Measurements from ENCODE around the gene IRF9. TPM values are rescaled to one million over a fixed set of nuclear protein-coding genes. Genes with fewer than 3 reads are reported as not detected.

IRF9 gene
- total RNA-seq, 1 experiment from 2014 or later = 27.6 TPM

DNA sequence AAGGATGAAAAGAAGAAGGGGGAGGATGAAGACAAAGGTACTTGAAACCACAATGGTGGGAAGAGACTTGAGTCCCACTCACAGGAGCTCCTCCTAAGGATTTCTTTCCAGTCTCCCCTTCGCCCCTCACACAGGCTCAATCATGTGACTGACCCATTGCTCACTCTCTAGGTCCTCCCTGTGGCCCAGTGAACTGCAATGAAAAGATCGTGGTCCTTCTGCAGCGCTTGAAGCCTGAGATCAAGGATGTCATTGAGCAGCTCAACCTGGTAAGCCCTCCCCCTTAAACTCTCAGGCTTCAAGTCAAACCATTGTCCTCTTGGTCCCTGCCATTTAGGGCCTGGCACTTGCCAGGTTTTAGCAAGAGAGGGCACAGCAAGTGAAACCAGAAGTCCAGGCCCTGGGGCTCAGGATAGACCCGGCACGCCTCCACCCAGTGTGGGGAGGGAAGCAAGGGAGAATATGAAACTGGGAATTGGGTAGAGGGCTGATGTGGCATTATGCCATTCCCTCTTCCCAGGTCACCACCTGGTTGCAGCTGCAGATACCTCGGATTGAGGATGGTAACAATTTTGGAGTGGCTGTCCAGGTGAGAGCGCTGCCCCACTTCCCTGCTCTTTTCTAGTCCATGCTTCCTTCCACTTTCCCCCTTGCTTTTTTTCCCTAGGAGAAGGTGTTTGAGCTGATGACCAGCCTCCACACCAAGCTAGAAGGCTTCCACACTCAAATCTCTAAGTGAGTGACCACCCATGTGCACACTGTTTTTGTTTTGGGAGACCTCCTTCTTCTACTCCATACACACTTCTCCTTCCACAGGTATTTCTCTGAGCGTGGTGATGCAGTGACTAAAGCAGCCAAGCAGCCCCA is 23.3 kb upstream of the IRF9 start:
- H3K4me2 ChIP-seq (ENCODE audit: insufficient read depth, insufficient read length, low read length) = no peak overlapping the region
- H3K4me1 Mint-ChIP-seq = peaks cover 31 to 33% of the 10 kb centered on the region in 2 experiments

More for the DNA sequence above, 23.3 kb upstream of the IRF9 start:
- Histone ChIP-seq H2AK5ac (ENCODE audit: insufficient read length, low read length) (no peak overlapping the region), H3K9me3 (ENCODE audit: control insufficient read depth, low read depth, low read length) (no peaks in the 10 kb centered on the region), H3K18ac (ENCODE audit: insufficient read length, low read depth, low read length) (no peak overlapping the region), H4K20me1 (ENCODE audit: control insufficient read depth, insufficient read depth, insufficient read length) (no peaks in the 10 kb centered on the region), H4K91ac (ENCODE audit: insufficient read length, low read depth, low read length) (no peak overlapping the region), H4K8ac (replicated peaks; ENCODE audit: insufficient read length, low read depth, low read length) (no peak overlapping the region), H3T11ph (ENCODE audit: low read length) (no peak overlapping the region), H3K79me1 (ENCODE audit: insufficient read depth, low read depth, low read length, poor library complexity, severe bottlenecking) (peaks cover 2% of the 10 kb centered on the region), H3K14ac (ENCODE audit: insufficient read depth, low read length) (no peak overlapping the region), H2BK15ac (ENCODE audit: low read depth, low read length) (no peak overlapping the region), H2BK5ac (ENCODE audit: insufficient read length, low read length) (no peak overlapping the region), H3K79me2 (ENCODE audit: insufficient read depth, low read length) (peaks cover 3% of the 10 kb centered on the region; the same call in 1 of the 2 replicates), H4K5ac (ENCODE audit: insufficient read length, low read depth, low read length) (no peak overlapping the region), H3K56ac (ENCODE audit: insufficient read length, low read depth, low read length) (no peak overlapping the region), H3K9ac (ENCODE audit: extremely low read depth, insufficient read length, low read length) (no peak overlapping the region), H2BK20ac (ENCODE audit: low read depth, low read length, poor library complexity, severe bottlenecking) (no peak overlapping the region), H3K23ac (ENCODE audit: insufficient read length, low read depth, low read length) (no peak overlapping the region), H2BK120ac (ENCODE audit: low read depth, low read length, poor library complexity, severe bottlenecking) (no peak overlapping the region), H3K4ac (ENCODE audit: low read depth, low read length) (no peak overlapping the region), H3K27ac (ENCODE audit: insufficient read length, low read depth, low read length) (no peak overlapping the region), H3K27me3 (ENCODE audit: insufficient read depth, low read length) (no peaks in the 10 kb centered on the region), H2BK12ac (ENCODE audit: insufficient read length, low read depth, low read length) (no peak overlapping the region), H3K4me1 (ENCODE audit: insufficient read depth, low read length) (no peaks in the 10 kb centered on the region), H2AFZ (ENCODE audit: low read length) (no peak overlapping the region), H3K23me2 (ENCODE audit: insufficient read length, low read depth, low read length, poor library complexity, severe bottlenecking) (peaks cover 10% of the 10 kb centered on the region)
- Mint-ChIP-seq H3K27me3 (ENCODE audit: low read depth) (no peaks in the 10 kb centered on the region), H3K9me3 (0 out of 5 replicates have a peak, but pooled peaks cover 0 to 2% of the 10 kb centered on the region in 2 experiments), H3K36me3 (ENCODE audit: insufficient read depth in 1 of 3, low read depth in 3 of 3) (peaks cover 22 to 34% (median 29%) of the 10 kb centered on the region in 3 experiments), H3K4me3 (peak overlapping the region; percentile 38 to 66; a peak in 4 of 5 replicates), H3K27ac (peak overlapping the region in 1 of 3 experiments; percentile 54; a peak in 3 of 7 replicates)
- no peak for DNase-seq
- no CpG with 5 or more reads among the region's 8 CpGs for WGBS (ENCODE audit: extremely low coverage, insufficient read length, low lambda C conversion rate)
- no peak for TF ChIP-seq CTCF (conservative IDR thresholded peaks at IDR 0.05)

All from H9 (cell line).